ENCODE data around the gene LCN2.

DNA sequence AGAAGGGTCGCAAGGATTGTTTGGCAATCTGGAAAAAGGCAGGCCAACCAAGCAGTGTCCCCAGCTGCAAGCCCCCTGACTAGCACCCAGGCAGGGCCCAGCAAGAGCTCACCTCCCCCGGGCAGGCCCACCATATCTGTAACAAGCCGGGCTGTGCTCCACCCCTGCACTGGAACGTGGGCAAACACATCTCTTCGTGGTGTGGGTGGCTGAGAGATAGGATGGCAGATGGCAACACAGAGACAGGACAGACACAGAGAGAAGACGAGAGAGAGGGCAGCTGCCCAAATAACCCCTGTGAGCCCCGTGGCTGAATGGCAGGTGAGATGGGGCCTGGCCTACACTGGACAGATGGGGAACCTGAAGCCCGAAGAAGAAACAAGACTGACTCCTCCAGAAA lies 20.2 kb downstream of the LCN2 start:
- no peak for TF ChIP-seq SMARCA5 (IDR thresholded peaks at IDR 0.05)
- TF ChIP-seq DPF2 (IDR thresholded peaks at IDR 0.05) = no peak
- no peak for TF ChIP-seq CTCF (IDR thresholded peaks at IDR 0.05 in 2 of 3, conservative IDR thresholded peaks at IDR 0.05 in 1 of 3; ENCODE audit: control insufficient read depth in 2 of 3, extremely low read depth in 1 of 3, insufficient read depth in 1 of 3, low read depth in 3 of 3, low read length in 3 of 3)
- TF ChIP-seq, protein P1, sequence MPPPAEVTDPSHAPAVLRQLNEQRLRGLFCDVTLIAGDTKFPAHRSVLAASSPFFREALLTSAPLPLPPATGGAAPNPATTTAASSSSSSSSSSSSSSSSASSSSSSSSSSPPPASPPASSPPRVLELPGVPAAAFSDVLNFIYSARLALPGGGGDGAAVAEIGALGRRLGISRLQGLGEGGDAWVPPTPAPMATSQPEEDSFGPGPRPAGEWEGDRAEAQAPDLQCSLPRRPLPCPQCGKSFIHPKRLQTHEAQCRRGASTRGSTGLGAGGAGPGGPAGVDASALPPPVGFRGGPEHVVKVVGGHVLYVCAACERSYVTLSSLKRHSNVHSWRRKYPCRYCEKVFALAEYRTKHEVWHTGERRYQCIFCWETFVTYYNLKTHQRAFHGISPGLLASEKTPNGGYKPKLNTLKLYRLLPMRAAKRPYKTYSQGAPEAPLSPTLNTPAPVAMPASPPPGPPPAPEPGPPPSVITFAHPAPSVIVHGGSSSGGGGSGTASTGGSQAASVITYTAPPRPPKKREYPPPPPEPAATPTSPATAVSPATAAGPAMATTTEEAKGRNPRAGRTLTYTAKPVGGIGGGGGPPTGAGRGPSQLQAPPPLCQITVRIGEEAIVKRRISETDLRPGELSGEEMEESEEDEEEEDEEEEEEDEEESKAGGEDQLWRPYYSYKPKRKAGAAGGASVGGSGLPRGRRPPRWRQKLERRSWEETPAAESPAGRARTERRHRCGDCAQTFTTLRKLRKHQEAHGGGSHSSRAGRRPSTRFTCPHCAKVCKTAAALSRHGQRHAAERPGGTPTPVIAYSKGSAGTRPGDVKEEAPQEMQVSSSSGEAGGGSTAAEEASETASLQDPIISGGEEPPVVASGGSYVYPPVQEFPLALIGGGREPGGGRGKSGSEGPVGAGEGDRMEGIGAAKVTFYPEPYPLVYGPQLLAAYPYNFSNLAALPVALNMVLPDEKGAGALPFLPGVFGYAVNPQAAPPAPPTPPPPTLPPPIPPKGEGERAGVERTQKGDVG (CRISPR knock-in tag; IDR thresholded peaks at IDR 0.05) = no peak
- no peak for TF ChIP-seq SPI1 (IDR thresholded peaks at IDR 0.05; ENCODE audit: borderline replicate concordance, insufficient read depth, low read depth, low read length)
- no peak for TF ChIP-seq CHD1 (IDR thresholded peaks at IDR 0.05; ENCODE audit: low read depth, low read length)
- TF ChIP-seq POU2F2 (IDR thresholded peaks at IDR 0.05; ENCODE audit: borderline replicate concordance, low read depth, low read length) = no peak
- TF ChIP-seq CREB1 (IDR thresholded peaks at IDR 0.05; ENCODE audit: low read depth) = no peak
- no peak for TF ChIP-seq EZH2 (IDR thresholded peaks at IDR 0.05; ENCODE audit: borderline replicate concordance, control insufficient read depth, low read depth, low read length)
- TF ChIP-seq NFYA (IDR thresholded peaks at IDR 0.05; ENCODE audit: borderline replicate concordance, low read depth, low read length) = no peak
- no peak for TF ChIP-seq POLR2A (IDR thresholded peaks at IDR 0.05; ENCODE audit: low read depth, low read length)
- TF ChIP-seq RFX5 (IDR thresholded peaks at IDR 0.05; ENCODE audit: low read depth, low read length) = no peak
- no peak for TF ChIP-seq GABPA (IDR thresholded peaks at IDR 0.05; ENCODE audit: low read depth)
- TF ChIP-seq REST (IDR thresholded peaks at IDR 0.05; ENCODE audit: low read depth, low read length) = no peak

All from GM12878 (cell line).